CD4-positive, alpha-beta T cell treated with Interleukin-21 for 1 hour (primary cell): Measurements from ENCODE around the gene C19orf25.

Experiments
- DNase-seq: peaks from one replicate; pipeline ENCODE4 v3.0.0-alpha.2; 2020

C19orf25 gene

DNA sequence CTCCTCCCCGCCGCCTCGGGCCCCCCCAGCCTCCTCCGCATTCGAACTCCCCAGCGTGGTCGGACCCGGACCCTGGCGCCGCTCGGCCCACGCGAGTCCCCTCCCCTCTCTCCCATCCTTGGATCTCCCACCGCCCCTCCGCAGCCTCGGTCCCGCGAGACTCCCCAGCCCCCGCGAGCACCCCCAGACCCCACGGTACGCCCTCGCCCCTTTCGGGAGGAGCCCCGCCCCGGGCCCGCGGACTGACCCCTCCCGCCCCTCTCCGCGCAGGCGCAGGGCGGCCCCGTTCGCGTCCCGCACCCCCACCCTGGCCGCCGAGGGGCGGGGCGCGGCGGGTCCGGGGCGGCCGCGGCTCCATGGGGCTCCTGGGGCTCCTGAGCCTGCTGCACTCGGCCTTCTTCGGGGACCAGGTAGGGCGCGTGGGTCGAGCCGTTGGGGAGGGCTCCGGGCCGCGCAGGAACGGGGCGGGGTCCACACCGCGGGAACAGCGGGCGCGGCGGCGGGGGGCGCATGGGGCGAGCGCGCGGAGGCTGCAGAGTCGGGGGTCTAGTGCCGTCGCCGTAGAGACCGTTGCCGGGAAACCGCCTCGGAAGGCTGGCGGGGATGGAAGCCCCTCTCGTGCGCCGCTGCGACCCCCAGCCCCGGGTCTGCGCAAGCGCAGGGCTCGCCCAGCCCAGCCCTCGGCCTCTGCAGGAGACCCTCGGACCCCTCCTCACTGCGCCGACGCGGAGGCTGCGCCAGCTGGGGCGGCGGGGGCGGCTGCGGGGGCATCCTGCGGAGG lies 32.9 kb downstream of the C19orf25 start:
- no peak for DNase-seq

DNA sequence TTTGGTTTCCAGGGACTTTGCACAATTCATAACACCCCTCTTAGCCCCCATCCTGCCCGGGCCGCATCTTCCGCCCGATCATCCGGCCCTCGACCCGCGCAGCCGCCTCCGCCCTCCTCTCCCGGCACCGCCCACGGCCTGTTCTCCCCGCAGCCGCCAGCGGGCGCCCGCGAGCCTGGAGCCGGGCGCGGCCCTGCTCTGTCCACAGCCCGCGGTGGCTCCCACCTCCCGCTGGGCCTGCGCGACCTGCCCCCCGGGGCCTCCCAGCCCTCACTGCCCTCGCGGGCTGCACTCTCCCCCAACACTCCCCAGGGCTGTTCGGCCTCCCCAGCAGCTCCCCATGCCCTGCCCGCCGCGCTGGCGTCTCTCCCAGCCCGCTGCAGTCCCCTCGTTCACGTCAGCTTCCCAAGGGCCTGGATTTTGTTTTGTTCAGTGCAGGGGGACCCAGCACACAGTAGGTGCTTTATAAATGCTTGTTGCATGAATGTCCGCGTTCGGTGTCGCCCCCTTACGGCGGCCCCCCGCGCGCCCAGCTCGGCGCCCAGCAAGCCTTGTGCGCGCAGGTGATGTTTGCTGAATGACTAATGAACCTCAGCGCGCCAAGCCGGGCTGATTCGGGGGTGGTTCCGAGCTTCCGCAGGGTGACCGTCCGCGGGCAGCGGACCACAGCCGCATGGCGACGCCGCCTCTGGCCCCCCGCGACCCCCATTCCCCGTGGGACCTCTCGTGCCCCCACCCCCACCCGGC lies 33.7 kb downstream of the C19orf25 start:
- peak; percentile 82 for DNase-seq

DNA sequence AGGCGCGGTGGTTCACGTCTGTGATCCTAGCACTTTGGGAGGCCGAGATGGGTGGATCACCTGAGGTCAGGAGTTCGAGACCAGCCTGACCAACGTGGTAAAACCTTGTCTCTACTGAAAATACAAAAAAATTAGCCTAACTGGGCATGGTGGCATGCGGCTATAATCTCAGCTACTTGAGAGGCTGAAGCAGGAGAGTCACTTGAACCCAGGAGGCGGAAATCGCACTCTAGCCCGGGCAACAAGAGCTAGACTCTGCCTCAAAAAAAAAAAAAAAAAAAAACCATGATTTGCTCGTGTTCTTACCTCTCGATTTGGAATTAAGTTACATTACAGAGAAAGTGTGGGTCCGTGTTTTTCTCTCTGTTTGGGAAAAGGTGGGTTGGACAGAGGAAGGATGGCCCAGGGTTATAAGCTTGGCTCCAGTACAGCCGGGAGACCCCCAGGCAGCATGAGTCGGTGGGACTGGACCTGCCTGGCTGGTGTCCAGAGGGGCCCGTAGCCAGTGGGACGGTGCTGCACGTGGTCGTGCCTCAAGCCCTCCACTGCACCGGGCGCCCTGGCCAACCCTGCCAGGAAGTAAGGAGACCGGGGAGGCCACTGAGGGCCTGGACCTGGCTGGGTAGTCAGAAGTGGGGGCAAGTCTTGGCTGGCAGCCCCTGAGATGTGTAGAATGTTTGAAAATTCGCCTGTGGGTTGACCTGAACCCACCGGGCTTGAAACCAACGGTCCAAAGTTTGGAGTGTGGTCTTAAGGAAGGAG lies 37.2 kb downstream of the C19orf25 start:
- DNase-seq = no peak

DNA sequence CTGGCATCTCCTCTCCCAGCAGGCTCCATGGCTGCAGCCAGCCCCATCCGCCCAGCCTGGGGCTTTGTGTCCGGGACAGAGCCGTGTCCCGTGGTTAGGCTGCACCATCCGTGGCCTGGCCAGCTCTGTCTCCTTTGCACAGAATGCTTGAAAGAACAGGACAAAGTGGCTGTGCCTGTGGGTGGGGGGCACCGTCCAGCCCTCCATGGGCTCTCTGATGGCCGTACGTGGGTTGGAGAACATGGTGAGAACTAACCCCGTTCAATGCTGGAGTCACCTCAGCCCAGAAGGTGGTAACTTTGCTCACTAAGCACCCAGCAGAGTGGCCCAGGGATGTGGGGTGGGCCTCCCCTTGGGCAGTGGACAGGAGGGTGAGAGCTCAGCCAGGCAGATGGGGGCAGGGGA lies 38.0 kb downstream of the C19orf25 start:
- DNase-seq = no peak

DNA sequence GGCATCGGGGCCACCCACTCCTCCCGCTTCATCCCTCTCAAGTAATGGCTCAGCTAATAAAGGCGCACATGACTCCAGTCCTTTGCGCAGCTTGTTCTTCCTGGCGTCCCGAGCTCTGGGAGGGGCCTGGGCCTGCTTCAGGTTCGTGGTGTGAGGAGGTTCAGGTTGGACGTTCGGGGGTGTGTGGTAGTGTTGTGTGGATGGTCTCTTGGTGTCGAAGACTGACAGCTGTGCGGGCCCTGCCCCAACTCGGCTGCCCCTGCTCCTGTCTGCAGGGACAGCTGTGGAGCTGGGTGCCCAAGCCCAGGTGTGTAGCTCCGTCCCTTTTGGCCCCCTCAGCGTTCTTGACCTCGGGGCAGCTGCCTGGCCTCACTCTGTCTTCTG lies 38.6 kb downstream of the C19orf25 start:
- DNase-seq = no peak

DNA sequence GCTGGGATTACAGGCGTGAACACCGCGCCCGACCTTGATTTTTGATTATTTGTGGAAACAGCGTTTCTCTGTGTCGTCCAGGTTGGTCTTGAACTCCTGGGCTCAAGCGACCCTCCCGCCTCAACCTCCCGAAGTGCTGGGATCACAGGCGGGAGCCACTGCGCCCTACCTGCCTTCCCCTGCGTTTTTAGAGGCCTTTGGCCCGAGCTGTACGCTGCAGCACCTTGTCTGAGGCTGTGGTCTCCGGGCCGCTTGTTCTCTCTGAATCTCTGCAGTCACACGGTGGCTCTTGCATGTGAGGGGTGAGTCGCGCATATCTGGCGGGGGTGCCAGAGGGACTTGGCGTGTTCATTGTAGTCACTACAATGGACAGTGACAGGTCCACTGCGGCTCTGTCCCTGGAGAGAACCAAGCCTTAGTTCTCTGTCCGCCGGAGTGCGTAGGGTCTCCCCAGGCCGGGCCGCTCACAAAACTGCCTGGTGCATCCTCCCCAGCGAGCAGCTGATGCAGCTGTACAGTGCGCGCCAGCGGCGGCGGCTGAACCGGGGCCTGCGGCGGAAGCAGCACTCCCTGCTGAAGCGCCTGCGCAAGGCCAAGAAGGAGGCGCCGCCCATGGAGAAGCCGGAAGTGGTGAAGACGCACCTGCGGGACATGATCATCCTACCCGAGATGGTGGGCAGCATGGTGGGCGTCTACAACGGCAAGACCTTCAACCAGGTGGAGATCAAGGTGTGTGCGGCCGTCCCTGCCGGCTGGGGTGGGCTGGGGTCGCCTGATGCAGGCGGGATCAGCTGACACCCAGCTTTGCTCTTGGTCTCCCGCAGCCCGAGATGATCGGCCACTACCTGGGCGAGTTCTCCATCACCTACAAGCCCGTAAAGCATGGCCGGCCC lies 39.2 kb downstream of the C19orf25 start:
- peak; percentile 42 for DNase-seq

DNA sequence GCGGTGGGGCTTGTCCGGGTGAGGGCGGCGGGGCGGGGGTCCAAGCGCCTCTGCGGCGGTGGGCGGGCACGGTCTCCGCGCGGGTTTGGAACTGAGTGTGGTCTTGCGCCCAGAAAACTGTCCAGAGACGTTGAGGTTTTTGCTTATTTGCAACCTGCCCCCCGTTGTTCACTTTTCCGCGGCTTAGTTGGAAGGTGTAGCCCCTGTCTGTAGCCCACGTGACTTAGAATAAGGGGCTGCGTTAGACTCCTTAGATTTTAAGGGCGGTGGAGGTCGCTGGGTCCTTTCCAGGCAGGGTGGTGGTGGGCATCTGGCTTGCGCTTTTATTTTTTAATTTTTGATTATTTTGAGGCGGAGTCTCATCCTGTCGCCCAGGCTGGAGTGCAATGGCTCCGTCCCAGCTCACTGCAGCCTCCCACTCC lies 40.1 kb downstream of the C19orf25 start:
- no peak for DNase-seq

DNA sequence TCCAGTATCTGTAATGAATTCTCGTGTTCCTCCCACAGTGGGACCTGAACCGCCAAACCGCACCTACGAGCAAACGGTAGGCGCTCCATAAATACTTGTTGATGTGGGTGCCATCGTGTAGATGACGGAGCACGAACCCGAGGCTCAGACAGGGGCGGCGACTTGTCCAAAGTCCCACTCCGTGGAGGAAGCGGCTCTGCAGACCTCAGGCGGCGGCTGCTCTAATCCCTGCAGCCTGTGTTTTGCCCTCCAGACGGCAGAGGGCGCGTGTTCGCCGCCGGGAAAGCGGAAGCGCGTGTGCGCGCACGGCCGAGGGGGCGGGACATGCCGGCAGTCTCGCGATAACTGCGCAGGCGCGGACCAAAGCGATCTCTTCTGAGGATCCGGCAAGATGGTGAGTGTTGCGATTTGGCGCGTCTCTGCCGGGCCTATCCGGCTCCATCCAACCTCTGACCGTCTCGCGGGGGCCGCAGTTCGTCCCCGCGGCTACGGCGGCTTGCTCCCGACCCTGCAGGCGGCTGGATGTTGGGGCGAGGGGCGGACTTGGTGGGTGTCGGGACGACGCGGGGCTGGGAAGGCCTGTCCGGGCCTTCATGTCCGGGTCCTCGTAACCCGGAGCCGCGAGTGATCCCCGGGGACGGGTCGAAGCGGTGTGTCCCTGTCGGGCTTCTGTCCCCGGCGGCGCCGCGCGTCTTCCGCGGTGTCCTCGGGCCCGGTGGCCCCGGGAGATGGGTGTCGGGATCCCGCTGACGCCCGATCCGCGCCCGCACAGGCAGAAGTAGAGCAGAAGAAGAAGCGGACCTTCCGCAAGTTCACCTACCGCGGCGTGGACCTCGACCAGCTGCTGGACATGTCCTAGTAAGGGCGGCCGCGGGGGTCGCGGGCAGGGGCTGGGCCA lies 40.7 kb downstream of the C19orf25 start, which contains the start of gene RPS15:
TSS of gene RPS15 (plus strand) at position 362 of the 898 bp plus-strand sequence. CDS start at position 392, 30 bp downstream.
- DNase-seq = peak; percentile 96

DNA sequence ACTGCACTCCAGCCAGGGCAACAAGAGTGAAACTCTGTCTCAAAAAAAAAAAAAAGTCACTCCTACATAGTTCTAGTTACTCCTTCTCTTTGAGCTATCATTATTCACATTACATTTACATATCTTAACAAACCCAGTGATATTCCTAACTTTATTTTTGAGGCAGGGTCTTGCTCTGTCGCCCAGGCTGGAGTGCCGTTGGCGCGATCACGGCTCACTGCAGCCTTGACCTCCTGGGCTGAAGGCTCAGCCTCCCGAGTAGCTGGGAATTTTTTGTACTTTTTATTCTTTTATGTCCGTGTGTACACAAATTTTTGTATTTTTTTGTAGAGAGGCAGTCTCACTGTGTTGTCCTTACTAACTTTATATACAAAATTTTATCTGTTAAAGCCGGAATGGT lies 41.4 kb downstream of the C19orf25 start:
- DNase-seq = no peak

DNA sequence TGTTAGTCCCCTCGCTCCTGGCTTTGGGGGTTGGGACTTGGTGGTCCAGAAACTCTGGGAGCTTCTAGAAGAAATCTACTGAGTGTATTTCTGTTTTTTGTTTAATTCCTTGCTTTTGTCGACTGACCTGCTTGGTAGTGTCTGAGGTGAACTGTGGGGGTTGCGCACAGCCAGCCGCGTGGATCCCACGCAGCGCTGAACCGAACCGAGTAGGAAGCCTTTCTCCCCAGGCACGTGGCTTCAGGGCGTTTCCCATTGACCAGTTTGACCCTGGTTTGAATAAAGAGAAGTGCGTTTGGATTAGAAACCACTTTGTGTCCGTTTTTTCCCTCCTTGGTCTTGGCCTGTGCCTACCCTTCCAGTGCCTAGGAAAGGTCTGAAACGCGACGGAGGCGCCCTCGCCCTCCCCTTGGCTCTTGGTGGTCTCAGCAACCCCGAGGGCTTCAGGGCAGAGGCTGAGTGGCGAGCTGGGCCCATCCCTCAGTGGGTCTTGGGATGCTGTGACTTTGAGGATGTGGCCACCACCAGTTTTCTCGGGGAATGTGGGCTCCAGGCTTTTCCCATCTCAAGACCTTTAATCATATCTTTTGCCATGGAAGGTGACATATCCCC lies 43.5 kb downstream of the C19orf25 start:
- DNase-seq = no peak

DNA sequence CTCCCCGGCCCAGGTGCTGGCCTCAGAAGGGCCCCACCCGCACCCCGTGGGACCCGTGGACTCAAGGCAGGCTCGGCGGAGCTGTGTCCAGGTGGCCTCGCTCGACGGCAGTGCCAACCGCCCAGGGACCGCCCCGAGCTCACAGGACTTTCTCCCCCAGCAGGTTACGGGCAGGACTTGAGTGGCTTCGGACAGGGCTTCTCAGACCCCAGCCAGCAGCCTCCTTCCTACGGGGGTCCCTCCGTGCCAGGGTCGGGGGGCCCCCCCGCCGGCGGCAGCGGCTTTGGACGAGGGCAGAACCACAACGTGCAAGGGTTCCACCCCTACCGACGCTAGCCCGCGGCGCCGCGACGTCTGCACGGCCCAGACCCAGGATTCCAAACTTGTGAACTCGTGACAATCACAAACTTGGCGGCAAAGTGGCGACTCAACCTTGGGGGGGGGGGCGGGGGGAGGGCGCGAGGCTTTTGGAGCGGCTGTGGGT lies 44.4 kb downstream of the C19orf25 start:
- DNase-seq = no peak

DNA sequence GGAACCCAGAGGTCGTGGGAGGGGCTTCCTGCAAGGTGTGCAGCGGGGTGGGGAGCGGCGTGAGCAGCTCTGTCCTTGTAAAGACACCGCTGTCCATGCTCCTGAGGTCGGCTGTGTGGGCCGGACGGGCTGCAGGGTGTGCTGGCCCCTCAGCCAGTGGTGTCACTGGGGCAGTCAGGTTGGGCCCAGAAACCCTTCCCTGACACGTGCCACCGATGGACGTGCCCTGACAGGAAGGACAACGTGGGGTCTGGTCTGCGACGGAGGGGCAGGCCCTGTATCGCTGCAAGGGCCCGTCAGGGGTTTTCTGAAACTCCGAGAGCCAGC lies 45.0 kb downstream of the C19orf25 start:
- no peak for DNase-seq

DNA sequence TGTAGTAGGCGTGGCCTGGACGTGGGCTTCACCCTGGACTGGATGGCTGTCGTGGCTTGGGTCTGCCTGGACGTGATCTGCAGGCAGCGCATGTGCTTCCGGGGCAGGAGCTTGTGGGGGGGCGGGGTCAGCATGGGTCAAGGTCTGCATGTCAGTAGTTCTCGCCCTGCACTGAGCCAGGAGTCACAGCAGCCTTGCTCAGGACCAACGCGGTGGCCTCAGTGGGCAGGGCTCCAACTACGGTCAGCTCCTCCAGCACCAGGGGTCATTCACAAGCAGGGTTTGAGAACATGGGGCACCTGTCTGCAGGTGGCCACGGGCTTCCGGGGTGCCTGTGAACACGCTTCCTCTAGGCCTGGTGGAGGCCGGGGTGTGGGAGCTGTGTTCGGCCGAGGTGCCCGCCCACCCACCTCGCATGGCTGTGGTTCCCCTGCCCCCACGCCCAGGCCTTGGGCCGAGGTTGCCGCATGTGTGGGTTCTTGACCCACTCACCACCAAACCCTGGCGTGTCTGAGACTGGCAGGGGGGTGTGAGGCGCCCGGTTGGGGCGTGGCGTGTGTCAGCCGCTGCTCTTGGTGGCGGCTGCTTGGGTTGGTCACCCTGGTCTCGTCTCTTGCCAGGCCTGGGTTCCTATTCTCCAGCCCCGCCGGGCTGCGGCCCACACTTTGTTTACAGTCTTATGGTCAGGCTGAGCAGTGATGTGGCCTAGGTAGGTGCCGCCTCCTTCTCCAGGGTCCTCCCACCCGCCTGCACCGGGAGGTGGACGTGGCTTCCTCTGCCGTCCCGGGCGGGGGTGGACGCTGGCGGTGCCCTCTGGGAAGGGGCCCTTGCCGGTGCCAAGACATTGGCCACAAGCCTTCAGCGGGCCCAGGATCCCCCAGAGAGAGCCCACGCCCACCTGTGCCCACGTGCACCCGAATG lies 45.6 kb downstream of the C19orf25 start:
- no peak for DNase-seq

DNA sequence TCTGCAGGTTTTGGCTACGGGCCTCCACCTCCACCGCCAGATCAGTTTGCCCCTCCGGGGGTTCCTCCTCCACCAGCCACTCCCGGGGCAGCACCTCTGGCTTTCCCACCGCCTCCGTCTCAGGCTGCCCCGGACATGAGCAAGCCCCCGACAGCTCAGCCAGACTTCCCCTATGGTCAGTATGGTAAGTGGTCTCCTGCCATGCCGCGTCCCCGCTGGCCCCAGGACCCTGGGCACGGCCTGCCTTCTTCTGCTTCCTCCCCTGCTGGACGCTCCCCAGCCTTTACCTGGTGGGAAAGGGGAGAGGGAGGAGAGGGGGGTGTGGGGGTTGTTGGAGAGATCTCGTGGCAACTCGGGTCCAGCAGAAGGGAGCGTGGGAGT lies 46.5 kb downstream of the C19orf25 start:
- DNase-seq = no peak

DNA sequence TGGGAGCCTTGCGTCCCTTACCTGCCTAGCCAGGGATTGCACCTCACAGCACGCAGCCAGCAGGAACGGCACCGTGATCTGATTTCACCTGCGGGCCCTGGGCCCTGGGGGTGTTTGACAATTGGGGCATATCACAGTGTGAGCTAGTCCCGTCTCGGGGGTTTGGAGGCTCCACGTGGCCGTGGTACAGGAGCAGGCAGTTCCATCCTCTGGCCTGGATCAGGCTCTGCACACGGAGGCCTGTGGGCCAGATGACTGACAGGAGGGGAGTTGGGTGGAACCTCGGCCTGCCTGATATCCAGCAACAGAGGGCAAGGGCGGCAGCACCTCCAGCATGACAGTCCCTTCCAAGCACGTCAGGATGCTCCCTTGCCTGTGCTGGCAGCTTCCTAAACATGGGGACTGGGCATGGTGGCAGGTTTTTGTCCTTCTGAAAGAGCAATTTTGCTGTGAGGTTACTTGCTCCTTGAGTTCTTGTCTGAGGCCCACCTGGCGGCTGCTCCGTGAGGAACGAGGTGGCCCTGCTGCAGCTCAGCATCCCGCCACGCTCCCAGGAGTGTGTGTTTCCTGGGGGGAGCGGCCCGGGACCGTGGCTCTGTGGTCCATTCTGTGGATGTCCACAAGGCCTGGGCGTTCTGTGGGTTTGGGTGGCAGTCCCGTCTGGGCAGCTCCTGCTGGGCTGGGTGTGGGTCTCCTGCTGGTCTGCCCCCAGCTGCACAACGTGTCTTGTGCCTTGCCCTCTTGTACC lies 47.1 kb downstream of the C19orf25 start:
- DNase-seq = no peak

DNA sequence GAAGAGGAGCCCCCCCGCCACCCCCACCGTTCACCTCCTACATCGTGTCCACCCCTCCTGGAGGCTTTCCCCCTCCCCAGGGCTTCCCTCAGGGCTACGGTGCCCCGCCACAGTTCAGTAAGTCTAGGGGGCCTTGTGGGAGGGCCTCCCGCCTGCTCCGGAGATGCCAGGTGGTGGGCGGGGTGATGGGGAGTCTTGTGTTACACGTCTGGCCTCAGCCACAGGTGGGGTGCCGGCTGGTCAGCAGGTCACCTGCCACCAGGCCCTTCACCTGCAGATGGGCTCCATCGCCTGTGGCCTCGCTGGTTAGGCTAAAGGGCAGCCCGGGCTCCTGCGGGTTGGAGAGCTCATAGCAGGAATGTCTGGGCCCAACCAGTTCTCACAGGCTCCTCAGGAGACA lies 48.8 kb downstream of the C19orf25 start:
- no peak for DNase-seq

DNA sequence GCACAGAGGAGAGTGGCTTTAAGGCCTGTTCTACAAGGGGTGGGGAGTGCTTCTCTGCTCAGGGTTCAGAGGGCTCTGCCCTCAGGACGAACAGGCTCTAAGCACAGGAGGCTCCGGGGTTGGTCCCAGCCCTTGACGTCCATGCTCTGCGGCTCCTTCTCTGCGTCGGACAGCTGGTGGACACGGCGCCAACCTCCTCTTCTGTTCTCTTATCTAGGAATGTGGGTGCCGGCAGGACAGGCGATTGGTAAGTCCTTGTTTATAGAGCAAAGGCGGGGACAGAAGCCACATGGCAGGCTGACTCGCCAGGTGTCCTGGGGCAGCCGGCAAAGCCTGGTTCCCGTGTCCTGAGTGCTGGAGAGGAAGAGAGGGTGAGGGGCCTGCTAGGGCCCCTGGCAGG lies 49.3 kb downstream of the C19orf25 start:
- DNase-seq = no peak

DNA sequence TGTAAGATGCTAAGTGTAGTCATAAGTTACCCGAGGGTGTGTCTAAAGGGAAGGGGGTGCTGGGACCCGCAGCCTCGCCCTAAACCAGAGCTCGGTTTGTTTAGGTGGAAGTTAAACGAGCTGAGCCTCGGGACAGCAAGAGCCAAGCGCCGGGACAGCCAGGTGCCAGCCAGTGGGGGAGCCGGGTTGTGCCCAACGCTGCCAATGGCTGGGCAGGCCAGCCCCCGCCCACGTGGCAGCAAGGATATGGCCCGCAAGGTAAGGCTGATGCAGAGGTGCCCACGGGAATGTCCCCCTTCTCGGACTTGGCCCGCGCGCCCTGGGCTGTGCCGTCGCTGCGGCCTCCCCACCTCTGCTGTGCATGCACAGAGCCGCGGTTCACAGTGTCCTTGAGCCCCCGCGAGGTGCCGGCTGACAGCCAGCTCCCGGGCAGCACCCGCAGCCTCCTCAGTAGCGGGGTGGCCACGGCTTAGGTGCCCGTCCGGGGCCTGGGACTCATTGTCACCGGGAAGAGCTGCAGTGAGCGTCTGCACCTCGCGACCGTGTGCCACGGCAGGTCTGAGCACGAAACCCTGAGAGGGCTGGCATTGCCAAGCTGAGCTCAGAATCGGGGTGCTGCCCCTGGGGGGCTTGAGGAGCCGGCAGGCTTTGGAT lies 50.1 kb downstream of the C19orf25 start:
- no peak for DNase-seq
